Activated T-cell treated with anti-CD3 and anti-CD28 coated beads, Interleukin-2, amount 50 U/mL, for 4 hours (primary cell): ENCODE data around the gene PSPC1. TPM values are rescaled to one million over a fixed set of nuclear protein-coding genes. Genes with fewer than 3 reads are reported as not detected.
"Not testable (repeated sequence)": the region's sequence is repeated elsewhere in the genome, so short reads cannot be mapped to it uniquely, and the experiment has no call there.

Experiments used
- ATAC-seq, 2 donors: fragments of 200-7000 bp; cut with Tn5 transposase; one replicate each; pipeline ENCODE4 v1.10.0; 2021
- DNase-seq: peaks from one replicate; pipeline ENCODE4 v3.0.0-alpha.2; 2020
- H3K27me3 Mint-ChIP-seq: one replicate; pipeline ENCODE4 v1.8.0; 2021; ENCODE audit warnings: low read depth, mixed read lengths
- H3K36me3 Mint-ChIP-seq: one replicate; pipeline ENCODE4 v1.8.0; 2022; ENCODE audit warnings: mixed read lengths; ENCODE audit not compliant: insufficient read depth
- H3K4me1 Mint-ChIP-seq: one replicate; pipeline ENCODE4 v1.8.0; 2021; ENCODE audit warnings: low read depth, mixed read lengths
- H3K4me3 Mint-ChIP-seq: one replicate; pipeline ENCODE4 v1.8.0; 2021; ENCODE audit warnings: mild to moderate bottlenecking, moderate library complexity, mixed read lengths
- H3K9me3 Mint-ChIP-seq: one replicate; pipeline ENCODE4 v1.8.0; 2021; ENCODE audit warnings: mixed read lengths
- total RNA-seq, 3 donors: library from RNA; stranded (reverse); gene quantifications; one replicate each; pipeline ENCODE4 v1.2.1, GENCODE V29; 2021

The PSPC1 gene
- total RNA-seq, 3 donors from 2014 or later, result 75.9 to 80.0 (median 75.9) TPM

DNA sequence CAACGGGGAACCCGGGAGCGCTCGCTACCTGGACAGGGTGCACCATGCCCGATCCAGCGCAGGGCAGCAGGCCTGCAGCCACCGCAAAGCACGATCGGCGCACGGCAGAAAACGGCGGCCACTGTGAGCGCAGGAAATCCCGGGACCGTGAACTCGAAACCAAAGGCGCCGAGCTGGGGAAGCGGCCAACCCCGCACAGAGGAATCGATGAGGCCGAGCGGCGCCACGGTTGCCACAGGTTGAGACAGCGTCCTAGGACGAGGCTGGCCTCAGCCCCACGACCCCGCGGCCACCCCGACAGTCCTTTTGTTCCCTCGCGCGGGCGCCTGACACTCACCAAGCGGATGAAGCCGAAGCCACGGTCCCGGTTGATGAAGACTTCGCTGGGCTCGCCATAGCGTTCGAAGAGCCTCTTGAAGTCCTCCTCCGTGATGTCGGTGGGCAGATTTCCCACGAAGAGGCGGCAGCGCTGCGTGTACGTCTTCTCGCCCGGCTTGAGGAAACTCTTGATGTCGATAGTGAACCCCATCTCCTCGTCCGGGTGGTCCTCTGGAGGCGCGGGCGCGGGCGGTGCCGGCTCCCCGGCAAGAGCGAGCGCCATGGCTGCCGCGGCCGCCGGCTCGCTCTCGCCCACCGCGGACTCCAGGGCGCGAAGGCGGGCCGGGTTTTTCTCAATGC, 557 bp downstream of the PSPC1 start:
- peak overlapping the region; percentile 97 for H3K4me3 Mint-ChIP-seq
- H3K4me1 Mint-ChIP-seq, result peaks cover 5% of the 10 kb centered on the region
- ATAC-seq (peak; percentile 58 to 68), DNase-seq (peak; percentile 37)
- peaks cover 2% of the 10 kb centered on the region for H3K36me3 Mint-ChIP-seq
- no peaks in the 10 kb centered on the region for H3K27me3 Mint-ChIP-seq
- H3K9me3 Mint-ChIP-seq, result no peaks in the 10 kb centered on the region

DNA sequence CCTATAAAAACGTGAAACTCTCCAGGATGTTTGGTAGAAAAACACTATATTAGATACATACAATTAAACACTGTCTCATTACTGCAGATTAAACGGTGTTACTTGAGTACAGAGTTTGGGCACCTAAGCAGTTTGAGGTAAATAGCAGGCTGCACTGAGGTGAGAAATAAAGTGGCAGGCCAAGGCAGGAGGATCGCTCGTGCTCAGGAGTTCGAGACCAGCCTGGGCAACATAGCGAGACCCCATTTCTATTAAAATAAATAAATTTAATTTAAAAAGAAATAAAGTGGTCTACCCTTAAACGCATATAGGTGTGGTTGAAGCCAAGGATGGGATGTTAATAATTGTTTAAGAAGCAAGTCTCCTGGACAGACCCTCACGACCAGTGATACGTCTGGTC, 1.2 kb downstream of the PSPC1 start:
- no peak for ATAC-seq
- peaks cover 2% of the 10 kb centered on the region for H3K36me3 Mint-ChIP-seq

GRCh38 chr13:19780753-19781418, 1.9 kb downstream of the PSPC1 start:
- not testable (repeated sequence) for ATAC-seq

More for the DNA sequence above, 1.2 kb downstream of the PSPC1 start:
- no peak for DNase-seq
- Mint-ChIP-seq H3K4me3 (peak overlapping the region; percentile 97), H3K27me3 (no peaks in the 10 kb centered on the region), H3K4me1 (peaks cover 5% of the 10 kb centered on the region), H3K9me3 (no peaks in the 10 kb centered on the region)

DNA sequence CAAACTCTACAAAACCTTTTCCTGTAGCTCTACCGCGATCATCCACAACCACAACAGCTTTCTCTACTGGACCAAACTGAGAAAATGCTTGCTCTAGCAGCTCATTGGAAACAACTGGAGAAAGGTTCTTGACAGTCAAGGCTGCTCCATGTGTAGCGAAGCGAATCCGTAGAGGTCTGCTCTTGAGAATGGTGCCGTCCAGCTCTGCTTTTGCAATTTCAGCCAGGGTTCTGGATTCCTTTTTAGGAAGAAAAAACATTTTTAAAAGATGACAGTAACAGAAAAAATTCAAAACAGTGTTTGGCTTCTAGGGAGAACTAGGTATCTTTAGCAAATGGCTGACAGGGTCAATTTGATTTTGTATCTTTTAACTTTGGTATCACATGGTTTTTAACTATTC, 10.4 kb downstream of the PSPC1 start:
- Mint-ChIP-seq H3K4me1 (peaks cover 52% of the 10 kb centered on the region), H3K4me3 (no peak overlapping the region), H3K36me3 (peaks cover 28% of the 10 kb centered on the region), H3K9me3 (no peaks in the 10 kb centered on the region), H3K27me3 (no peaks in the 10 kb centered on the region)
- DNase-seq (no peak), ATAC-seq (no peak)

More at GRCh38 chr13:19780753-19781418, 1.9 kb downstream of the PSPC1 start:
- H3K4me1 Mint-ChIP-seq, DNase-seq, H3K9me3 Mint-ChIP-seq, H3K36me3 Mint-ChIP-seq, H3K27me3 Mint-ChIP-seq: not testable (repeated sequence)
- H3K4me3 Mint-ChIP-seq, result peak overlapping the region; percentile 97

- H3K27me3 Mint-ChIP-seq, result no peaks in the 10 kb centered on the region
- no peak for DNase-seq
- H3K4me3 Mint-ChIP-seq, result no peak overlapping the region
- no peak for ATAC-seq
- peaks cover 54% of the 10 kb centered on the region for H3K4me1 Mint-ChIP-seq
- H3K36me3 Mint-ChIP-seq, result peaks cover 27% of the 10 kb centered on the region
- no peaks in the 10 kb centered on the region for H3K9me3 Mint-ChIP-seq
Measured at GRCh38 chr13:19769854-19770253, 12.9 kb downstream of the PSPC1 start.

DNA sequence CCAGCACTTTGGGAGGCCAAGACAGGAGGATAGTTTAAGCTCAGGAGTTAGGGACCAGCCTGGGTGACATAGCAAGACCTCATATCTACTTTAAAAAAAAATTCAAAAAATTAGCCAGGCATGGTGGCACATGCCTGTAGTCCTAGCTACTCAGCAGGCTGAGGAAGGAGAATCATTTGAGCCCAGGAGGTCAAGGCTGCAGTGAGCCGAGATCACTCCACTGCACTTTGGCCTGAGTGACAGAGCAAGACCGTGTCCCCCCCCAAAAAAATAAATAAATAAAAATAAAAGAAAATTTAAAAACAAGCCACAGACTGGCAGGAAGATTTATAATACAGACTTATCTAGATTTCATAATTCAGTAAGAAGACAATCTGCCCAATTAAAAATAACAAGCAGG, 14.8 kb downstream of the PSPC1 start:
- DNase-seq (no peak), ATAC-seq (no peak)
- H3K27me3 Mint-ChIP-seq, result no peaks in the 10 kb centered on the region
- peak overlapping the region; percentile 33 for H3K4me3 Mint-ChIP-seq
- peaks cover 31% of the 10 kb centered on the region for H3K36me3 Mint-ChIP-seq
- peaks cover 52% of the 10 kb centered on the region for H3K4me1 Mint-ChIP-seq
- H3K9me3 Mint-ChIP-seq, result no peaks in the 10 kb centered on the region

GRCh38 chr13:19766591-19766990, 16.2 kb downstream of the PSPC1 start:
- H3K27me3 Mint-ChIP-seq, result no peaks in the 10 kb centered on the region
- no peak for DNase-seq
- peaks cover 32% of the 10 kb centered on the region for H3K36me3 Mint-ChIP-seq
- H3K4me3 Mint-ChIP-seq, result no peak overlapping the region
- peaks cover 57% of the 10 kb centered on the region for H3K4me1 Mint-ChIP-seq
- ATAC-seq, result no peak
- H3K9me3 Mint-ChIP-seq, result no peaks in the 10 kb centered on the region

- H3K4me1 Mint-ChIP-seq, result peaks cover 59% of the 10 kb centered on the region
Measured at GRCh38 chr13:19764237-19764636, 18.5 kb downstream of the PSPC1 start.

GRCh38 chr13:19763618-19764017, 19.1 kb downstream of the PSPC1 start:
- H3K27me3 Mint-ChIP-seq, result no peaks in the 10 kb centered on the region
- peaks cover 27% of the 10 kb centered on the region for H3K36me3 Mint-ChIP-seq
- H3K4me3 Mint-ChIP-seq, result no peak overlapping the region
- peaks cover 56% of the 10 kb centered on the region for H3K4me1 Mint-ChIP-seq
- no peak for DNase-seq
- no peaks in the 10 kb centered on the region for H3K9me3 Mint-ChIP-seq
- ATAC-seq, result no peak

More at GRCh38 chr13:19764237-19764636, 18.5 kb downstream of the PSPC1 start:
- H3K27me3 Mint-ChIP-seq, result no peaks in the 10 kb centered on the region
- DNase-seq, result no peak
- H3K36me3 Mint-ChIP-seq, result peaks cover 27% of the 10 kb centered on the region
- no peak overlapping the region for H3K4me3 Mint-ChIP-seq
- no peaks in the 10 kb centered on the region for H3K9me3 Mint-ChIP-seq
- ATAC-seq, result no peak

GRCh38 chr13:19759669-19760068, 23.1 kb downstream of the PSPC1 start:
- Mint-ChIP-seq H3K27me3 (no peaks in the 10 kb centered on the region), H3K4me3 (no peak overlapping the region), H3K9me3 (no peaks in the 10 kb centered on the region), H3K4me1 (peaks cover 34% of the 10 kb centered on the region), H3K36me3 (peaks cover 33% of the 10 kb centered on the region)
- DNase-seq (no peak), ATAC-seq (no peak)

GRCh38 chr13:19742643-19743042, 40.1 kb downstream of the PSPC1 start:
- H3K4me3 Mint-ChIP-seq, result no peak overlapping the region
- DNase-seq (no peak), ATAC-seq (no peak)
- H3K27me3 Mint-ChIP-seq, result no peaks in the 10 kb centered on the region
- no peaks in the 10 kb centered on the region for H3K9me3 Mint-ChIP-seq
- peaks cover 8% of the 10 kb centered on the region for H3K4me1 Mint-ChIP-seq
- H3K36me3 Mint-ChIP-seq, result peaks cover 23% of the 10 kb centered on the region

DNA sequence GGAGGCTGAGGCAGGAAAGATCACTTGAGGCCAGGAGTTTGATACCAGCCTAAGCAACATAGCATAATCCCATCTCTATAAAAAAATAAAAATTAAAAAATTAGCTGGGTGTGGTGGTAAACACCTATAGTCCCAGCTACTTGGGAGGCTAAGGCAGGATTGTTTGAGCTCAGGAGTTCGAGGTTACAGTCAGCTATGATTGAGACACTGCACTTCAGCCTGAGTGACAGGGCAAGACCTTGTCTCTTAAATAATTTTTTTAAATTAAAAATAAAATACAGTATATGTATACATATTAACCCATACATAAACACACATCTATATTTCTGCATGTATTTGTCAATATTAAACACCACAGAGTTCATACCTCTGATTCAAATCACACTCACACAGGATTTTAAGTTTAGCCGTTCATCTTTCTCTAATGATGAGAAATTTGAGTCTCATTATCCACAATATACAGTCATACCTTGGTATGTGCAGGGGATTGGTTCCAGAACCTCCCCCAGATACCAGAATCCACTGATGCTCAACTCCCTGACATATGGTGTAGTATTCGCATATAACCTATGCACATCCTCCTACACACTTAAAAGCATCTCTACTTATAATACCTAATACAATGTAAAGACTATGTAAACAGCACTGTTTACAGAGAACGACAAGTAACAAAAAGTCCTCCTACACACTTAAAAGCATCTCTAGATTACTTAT, 44.7 kb downstream of the PSPC1 start:
- Mint-ChIP-seq H3K27me3 (no peaks in the 10 kb centered on the region), H3K4me1 (peaks cover 12% of the 10 kb centered on the region), H3K36me3 (peaks cover 31% of the 10 kb centered on the region), H3K9me3 (no peaks in the 10 kb centered on the region), H3K4me3 (no peak overlapping the region)
- DNase-seq (no peak), ATAC-seq (no peak)

GRCh38 chr13:19726611-19727010, 56.1 kb downstream of the PSPC1 start:
- Mint-ChIP-seq H3K4me1 (peaks cover 19% of the 10 kb centered on the region), H3K36me3 (peaks cover 33% of the 10 kb centered on the region)
- ATAC-seq, result no peak

GRCh38 chr13:19725320-19725719, 57.4 kb downstream of the PSPC1 start:
- Mint-ChIP-seq H3K4me1 (peaks cover 16% of the 10 kb centered on the region), H3K9me3 (no peaks in the 10 kb centered on the region), H3K4me3 (no peak overlapping the region), H3K27me3 (no peaks in the 10 kb centered on the region), H3K36me3 (peaks cover 36% of the 10 kb centered on the region)
- no peak for DNase-seq
- ATAC-seq, result no peak

More at GRCh38 chr13:19726611-19727010, 56.1 kb downstream of the PSPC1 start:
- no peak for DNase-seq
- Mint-ChIP-seq H3K4me3 (no peak overlapping the region), H3K27me3 (no peaks in the 10 kb centered on the region), H3K9me3 (no peaks in the 10 kb centered on the region)
